Kidney epithelial cell (primary cell): ENCODE measurements around the gene LGALS13. TPM values are rescaled to one million over a fixed set of nuclear protein-coding genes. Genes with fewer than 3 reads are reported as not detected.

Source experiments
- DNase-seq: peaks from one replicate; pipeline ENCODE4 v3.0.0-alpha.2; 2010; ENCODE audit warnings: low read depth
- H3K27me3 ChIP-seq: 2 replicates; pipeline ENCODE4 v1.6.0; 2011; ENCODE audit warnings: low read length; ENCODE audit not compliant: control insufficient read depth, insufficient read depth
- H3K36me3 ChIP-seq: 2 replicates; pipeline ENCODE4 v1.5.1; 2011; ENCODE audit warnings: low read length; ENCODE audit not compliant: control insufficient read depth, insufficient read depth
- H3K4me3 ChIP-seq: 2 replicates; pipeline ENCODE4 v1.5.1; 2011; ENCODE audit warnings: low read depth, mild to moderate bottlenecking, control low read depth, low read length
- total RNA-seq: library from RNA; depleted of rRNA; stranded (reverse); fragments of >200 nt; gene quantifications from 2 replicates; pipeline ENCODE4 v1.2.3, GENCODE V29; 2015
- TF ChIP-seq, protein P1 (sequence below): IDR thresholded peaks from 2 replicates; pipeline ENCODE4 v1.5.1; 2011; ENCODE audit warnings: mild to moderate bottlenecking, moderate library complexity, low read length, control low read depth, inconsistent platforms; ENCODE audit not compliant: insufficient read depth, poor library complexity, severe bottlenecking

LGALS13 gene, protein sequence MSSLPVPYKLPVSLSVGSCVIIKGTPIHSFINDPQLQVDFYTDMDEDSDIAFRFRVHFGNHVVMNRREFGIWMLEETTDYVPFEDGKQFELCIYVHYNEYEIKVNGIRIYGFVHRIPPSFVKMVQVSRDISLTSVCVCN
- not detected in 2 replicates for total RNA-seq

DNA sequence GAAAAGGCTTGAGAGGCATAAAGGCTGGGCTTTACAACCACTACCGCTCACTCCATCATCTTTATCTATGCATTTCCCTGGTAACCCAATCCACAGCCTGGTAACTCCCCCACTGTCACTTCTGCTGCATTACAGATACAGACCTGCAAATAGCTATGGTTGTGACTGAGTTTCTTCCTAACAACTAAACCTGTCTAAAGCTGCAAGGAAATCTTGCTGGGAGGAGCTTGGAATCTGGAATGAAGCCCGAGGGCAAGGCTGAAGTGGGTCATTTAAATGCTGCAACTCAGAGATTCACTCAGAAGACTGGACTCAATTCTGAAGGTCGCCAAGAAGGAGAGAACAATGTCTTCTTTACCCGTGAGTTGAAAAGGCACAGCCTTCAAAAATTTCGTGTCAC is at the start of gene LGALS13:
LGALS13 (plus strand) TSS at position 301 of the 400 bp plus-strand sequence; CDS start at position 346, 45 bp downstream.
- TF ChIP-seq, protein P1, sequence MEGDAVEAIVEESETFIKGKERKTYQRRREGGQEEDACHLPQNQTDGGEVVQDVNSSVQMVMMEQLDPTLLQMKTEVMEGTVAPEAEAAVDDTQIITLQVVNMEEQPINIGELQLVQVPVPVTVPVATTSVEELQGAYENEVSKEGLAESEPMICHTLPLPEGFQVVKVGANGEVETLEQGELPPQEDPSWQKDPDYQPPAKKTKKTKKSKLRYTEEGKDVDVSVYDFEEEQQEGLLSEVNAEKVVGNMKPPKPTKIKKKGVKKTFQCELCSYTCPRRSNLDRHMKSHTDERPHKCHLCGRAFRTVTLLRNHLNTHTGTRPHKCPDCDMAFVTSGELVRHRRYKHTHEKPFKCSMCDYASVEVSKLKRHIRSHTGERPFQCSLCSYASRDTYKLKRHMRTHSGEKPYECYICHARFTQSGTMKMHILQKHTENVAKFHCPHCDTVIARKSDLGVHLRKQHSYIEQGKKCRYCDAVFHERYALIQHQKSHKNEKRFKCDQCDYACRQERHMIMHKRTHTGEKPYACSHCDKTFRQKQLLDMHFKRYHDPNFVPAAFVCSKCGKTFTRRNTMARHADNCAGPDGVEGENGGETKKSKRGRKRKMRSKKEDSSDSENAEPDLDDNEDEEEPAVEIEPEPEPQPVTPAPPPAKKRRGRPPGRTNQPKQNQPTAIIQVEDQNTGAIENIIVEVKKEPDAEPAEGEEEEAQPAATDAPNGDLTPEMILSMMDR: no peak
- Histone ChIP-seq H3K36me3 (no peaks in the 10 kb centered on the region), H3K27me3 (no peaks in the 10 kb centered on the region), H3K4me3 (no peak within 1 kb of the TSS)
- DNase-seq: no peak

DNA sequence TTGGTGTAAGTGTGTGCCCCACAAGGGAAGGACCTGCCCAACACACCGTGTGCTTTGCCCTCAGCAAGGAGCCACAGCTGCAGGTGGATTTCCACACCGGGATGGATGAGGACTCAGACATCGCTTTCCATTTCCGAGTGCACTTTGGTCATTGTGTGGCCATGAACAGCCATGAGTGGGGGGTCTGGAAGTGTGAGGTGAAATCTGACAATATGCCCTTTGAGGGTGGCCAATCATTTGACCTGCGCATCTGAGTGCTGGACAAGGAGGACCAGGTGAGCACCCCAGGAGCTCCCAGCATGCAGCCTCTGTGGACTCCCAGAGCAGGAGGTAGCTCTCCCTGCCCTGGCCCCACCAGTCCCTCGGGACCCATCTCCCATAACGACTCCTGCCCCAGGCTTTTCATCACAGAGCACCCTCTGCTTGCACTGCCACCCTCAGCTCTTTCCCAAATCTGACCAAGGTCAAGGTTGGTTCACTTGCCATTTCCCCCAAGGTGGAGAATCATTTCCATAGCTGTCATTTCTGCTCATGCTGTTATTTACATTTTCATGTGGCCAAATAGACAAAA is 49.2 kb upstream of the LGALS13 start:
- no peak for DNase-seq

DNA sequence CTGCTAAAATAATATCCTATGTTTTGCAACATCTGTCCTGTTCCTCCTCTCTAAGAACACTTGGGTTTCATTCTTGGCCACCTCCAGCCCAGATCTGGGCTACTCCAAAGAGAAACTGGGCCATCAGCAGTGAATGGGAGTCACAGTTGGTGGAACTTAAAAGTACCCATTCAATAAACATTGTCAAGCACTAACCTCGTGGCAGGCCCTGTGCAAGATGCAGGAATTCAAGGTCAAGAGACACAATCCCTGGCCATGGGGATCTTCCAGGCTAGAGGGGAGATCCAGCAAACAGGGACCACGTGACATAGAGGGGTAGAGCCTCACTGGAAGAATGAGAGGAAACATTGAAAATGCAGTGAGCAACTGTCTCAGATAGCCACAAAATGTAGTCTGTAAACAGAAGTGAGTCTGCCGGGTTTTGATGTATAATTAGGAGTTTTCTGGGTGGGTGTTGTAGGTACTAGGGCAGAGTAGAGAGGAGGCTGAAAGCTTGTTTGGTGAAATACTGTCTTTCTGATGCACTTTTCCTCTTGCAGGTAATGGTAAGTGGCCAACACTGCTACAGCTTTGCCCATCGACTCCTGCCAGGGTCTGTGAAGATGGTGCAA is 47.5 kb upstream of the LGALS13 start:
- no peak overlapping the region for H3K4me3 ChIP-seq
- H3K27me3 ChIP-seq: no peaks in the 10 kb centered on the region
- no peaks in the 10 kb centered on the region for H3K36me3 ChIP-seq
- TF ChIP-seq, protein P1: no peak
- no peak for DNase-seq

More for the DNA sequence above, 49.2 kb upstream of the LGALS13 start:
- H3K36me3 ChIP-seq: no peaks in the 10 kb centered on the region
- H3K27me3 ChIP-seq: no peaks in the 10 kb centered on the region
- H3K4me3 ChIP-seq: no peak overlapping the region
- TF ChIP-seq, protein P1: no peak

DNA sequence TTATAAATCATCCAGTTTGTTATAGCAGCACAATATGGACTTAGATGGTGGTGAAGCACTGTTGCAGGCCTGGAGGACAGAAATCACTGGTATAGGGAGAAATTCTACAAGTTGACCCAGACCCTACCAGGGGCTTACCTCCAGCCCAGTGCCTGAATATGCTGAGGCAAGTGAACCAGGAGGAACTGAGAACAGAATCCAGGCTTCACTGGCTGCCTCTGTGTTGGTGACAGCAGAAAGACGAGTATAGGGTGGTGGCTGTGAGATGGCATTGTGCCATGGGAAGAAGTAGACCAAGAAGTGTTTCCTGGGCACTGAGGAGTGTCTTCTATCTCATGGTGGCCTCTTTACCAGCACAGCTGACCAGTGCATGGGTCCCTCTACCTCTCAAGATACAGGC is 46.4 kb upstream of the LGALS13 start:
- H3K36me3 ChIP-seq: no peaks in the 10 kb centered on the region
- TF ChIP-seq, protein P1: no peak
- no peak for DNase-seq
- no peak overlapping the region for H3K4me3 ChIP-seq
- no peaks in the 10 kb centered on the region for H3K27me3 ChIP-seq

DNA sequence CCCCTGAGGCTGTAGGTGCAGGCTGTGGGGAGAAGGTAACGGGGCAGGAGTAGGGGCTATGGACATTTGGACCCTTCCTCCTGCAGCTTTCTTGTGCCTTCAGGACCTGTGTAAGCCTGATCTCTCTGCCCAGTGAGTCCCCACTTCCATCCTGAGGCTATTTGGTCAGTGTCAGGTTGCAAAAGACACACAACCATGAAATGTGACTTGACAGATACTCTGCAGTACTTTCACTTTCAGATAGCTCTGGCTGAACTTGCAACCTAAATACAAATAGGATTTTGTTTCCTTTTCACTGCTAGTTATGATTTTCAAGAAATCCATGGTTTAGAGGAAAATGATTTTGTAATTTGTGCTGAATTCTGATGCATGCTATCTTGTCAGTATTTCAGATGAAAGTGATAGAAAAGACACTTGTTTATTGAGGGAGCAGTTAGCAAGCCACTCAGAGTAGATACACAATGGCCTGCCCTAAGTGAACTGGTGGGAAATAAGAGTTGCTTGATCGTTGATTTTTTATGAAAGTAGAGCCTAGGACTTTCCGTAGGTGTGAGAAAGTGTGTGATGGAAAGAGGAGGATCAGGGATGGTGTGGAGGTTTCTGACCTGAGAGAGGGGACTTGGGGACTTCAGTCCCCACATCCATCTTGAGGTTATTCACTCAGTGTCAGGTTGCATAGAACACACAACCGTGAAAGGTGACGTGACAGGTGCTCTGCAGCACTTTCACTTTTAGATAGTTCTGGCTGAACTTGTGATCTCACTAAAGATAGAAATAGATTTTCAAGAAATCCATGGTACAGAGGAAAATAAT is 44.3 kb upstream of the LGALS13 start:
- no peaks in the 10 kb centered on the region for H3K36me3 ChIP-seq
- H3K4me3 ChIP-seq: no peak overlapping the region
- no peaks in the 10 kb centered on the region for H3K27me3 ChIP-seq
- no peak for DNase-seq
- TF ChIP-seq, protein P1: no peak
